ENCODE measurements around the gene LEF1.

LEF1 gene

DNA sequence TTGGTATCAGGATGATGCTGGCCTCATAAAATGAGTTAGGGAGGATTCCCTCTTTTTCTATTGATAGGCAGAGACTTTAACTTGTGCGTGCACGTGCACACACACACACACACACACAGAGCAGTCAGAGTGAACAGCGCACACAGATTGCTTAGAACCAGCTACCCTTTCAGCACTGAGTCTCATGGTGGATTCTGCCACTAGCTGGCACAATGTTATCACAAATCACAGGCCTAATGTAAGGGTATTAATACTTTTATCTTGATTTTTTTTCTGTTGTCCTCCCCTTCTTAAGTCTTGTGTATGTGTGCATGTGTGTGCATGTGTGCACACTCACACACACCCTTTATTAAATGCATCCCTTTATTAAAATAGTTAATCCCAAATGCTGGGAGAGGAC, 125.8 kb downstream of the LEF1 start:
- ATAC-seq, result no peak
- TF ChIP-seq ZFP30 (CRISPR knock-in tag; IDR thresholded peaks at IDR 0.05), result no peak
- TF ChIP-seq BACH2 (CRISPR knock-in tag; IDR thresholded peaks at IDR 0.05; ENCODE audit: borderline replicate concordance), result no peak
- TF ChIP-seq, protein P1, sequence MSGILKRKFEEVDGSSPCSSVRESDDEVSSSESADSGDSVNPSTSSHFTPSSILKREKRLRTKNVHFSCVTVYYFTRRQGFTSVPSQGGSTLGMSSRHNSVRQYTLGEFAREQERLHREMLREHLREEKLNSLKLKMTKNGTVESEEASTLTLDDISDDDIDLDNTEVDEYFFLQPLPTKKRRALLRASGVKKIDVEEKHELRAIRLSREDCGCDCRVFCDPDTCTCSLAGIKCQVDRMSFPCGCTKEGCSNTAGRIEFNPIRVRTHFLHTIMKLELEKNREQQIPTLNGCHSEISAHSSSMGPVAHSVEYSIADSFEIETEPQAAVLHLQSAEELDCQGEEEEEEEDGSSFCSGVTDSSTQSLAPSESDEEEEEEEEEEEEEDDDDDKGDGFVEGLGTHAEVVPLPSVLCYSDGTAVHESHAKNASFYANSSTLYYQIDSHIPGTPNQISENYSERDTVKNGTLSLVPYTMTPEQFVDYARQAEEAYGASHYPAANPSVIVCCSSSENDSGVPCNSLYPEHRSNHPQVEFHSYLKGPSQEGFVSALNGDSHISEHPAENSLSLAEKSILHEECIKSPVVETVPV (CRISPR knock-in tag; IDR thresholded peaks at IDR 0.05), result no peak
- TF ChIP-seq, protein P2, sequence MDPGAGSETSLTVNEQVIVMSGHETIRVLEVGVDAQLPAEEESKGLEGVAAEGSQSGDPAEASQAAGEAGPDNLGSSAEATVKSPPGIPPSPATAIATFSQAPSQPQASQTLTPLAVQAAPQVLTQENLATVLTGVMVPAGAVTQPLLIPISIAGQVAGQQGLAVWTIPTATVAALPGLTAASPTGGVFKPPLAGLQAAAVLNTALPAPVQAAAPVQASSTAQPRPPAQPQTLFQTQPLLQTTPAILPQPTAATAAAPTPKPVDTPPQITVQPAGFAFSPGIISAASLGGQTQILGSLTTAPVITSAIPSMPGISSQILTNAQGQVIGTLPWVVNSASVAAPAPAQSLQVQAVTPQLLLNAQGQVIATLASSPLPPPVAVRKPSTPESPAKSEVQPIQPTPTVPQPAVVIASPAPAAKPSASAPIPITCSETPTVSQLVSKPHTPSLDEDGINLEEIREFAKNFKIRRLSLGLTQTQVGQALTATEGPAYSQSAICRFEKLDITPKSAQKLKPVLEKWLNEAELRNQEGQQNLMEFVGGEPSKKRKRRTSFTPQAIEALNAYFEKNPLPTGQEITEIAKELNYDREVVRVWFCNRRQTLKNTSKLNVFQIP (CRISPR knock-in tag; IDR thresholded peaks at IDR 0.05; ENCODE audit: borderline replicate concordance, low read depth), result no peak
- TF ChIP-seq SNAI2 (CRISPR knock-in tag; IDR thresholded peaks at IDR 0.05), result no peak
- no peak for TF ChIP-seq TOX (CRISPR knock-in tag; IDR thresholded peaks at IDR 0.05; ENCODE audit: borderline replicate concordance)
- no peak for TF ChIP-seq PPARA (CRISPR knock-in tag; IDR thresholded peaks at IDR 0.05; ENCODE audit: borderline replicate concordance)
- TF ChIP-seq ZFP3 (CRISPR knock-in tag; IDR thresholded peaks at IDR 0.05), result no peak
- TF ChIP-seq, protein P3, sequence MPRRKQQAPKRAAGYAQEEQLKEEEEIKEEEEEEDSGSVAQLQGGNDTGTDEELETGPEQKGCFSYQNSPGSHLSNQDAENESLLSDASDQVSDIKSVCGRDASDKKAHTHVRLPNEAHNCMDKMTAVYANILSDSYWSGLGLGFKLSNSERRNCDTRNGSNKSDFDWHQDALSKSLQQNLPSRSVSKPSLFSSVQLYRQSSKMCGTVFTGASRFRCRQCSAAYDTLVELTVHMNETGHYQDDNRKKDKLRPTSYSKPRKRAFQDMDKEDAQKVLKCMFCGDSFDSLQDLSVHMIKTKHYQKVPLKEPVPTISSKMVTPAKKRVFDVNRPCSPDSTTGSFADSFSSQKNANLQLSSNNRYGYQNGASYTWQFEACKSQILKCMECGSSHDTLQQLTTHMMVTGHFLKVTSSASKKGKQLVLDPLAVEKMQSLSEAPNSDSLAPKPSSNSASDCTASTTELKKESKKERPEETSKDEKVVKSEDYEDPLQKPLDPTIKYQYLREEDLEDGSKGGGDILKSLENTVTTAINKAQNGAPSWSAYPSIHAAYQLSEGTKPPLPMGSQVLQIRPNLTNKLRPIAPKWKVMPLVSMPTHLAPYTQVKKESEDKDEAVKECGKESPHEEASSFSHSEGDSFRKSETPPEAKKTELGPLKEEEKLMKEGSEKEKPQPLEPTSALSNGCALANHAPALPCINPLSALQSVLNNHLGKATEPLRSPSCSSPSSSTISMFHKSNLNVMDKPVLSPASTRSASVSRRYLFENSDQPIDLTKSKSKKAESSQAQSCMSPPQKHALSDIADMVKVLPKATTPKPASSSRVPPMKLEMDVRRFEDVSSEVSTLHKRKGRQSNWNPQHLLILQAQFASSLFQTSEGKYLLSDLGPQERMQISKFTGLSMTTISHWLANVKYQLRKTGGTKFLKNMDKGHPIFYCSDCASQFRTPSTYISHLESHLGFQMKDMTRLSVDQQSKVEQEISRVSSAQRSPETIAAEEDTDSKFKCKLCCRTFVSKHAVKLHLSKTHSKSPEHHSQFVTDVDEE (CRISPR knock-in tag; IDR thresholded peaks at IDR 0.05), result no peak
- TF ChIP-seq ZNF565 (CRISPR knock-in tag; conservative IDR thresholded peaks at IDR 0.05; ENCODE audit: low read depth), result no peak
- no peak for TF ChIP-seq OSR1 (CRISPR knock-in tag; IDR thresholded peaks at IDR 0.05)
- no peak for TF ChIP-seq ESRRG (CRISPR knock-in tag; IDR thresholded peaks at IDR 0.05)
- TF ChIP-seq RARB (CRISPR knock-in tag; IDR thresholded peaks at IDR 0.05), result no peak
- TF ChIP-seq, protein P4, sequence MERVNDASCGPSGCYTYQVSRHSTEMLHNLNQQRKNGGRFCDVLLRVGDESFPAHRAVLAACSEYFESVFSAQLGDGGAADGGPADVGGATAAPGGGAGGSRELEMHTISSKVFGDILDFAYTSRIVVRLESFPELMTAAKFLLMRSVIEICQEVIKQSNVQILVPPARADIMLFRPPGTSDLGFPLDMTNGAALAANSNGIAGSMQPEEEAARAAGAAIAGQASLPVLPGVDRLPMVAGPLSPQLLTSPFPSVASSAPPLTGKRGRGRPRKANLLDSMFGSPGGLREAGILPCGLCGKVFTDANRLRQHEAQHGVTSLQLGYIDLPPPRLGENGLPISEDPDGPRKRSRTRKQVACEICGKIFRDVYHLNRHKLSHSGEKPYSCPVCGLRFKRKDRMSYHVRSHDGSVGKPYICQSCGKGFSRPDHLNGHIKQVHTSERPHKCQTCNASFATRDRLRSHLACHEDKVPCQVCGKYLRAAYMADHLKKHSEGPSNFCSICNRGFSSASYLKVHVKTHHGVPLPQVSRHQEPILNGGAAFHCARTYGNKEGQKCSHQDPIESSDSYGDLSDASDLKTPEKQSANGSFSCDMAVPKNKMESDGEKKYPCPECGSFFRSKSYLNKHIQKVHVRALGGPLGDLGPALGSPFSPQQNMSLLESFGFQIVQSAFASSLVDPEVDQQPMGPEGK (CRISPR knock-in tag; IDR thresholded peaks at IDR 0.05; ENCODE audit: borderline replicate concordance), result no peak
- no peak for TF ChIP-seq ZC3H10 (CRISPR knock-in tag; IDR thresholded peaks at IDR 0.05)
- no peak for TF ChIP-seq ISL1 (CRISPR knock-in tag; IDR thresholded peaks at IDR 0.05)

DNA sequence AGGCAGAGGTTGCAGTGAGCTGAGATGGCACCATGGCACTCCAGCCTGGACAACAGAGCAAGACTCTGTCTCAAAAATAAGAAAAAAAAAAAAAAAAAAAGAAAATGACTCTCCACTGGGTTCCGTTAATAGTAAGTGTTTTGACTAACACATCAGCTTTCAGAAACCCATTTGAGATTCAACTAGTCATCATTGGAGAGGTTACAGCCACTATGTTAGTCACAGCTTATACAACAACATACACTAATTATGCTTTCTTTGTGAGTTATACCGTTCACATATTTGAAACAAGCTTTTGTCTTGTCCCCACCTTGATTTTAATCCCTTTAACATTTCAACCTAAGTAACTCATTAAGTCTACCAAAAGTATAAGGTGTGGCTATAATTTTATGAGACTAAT, 130.8 kb downstream of the LEF1 start:
- no peak for ATAC-seq
- no peak for TF ChIP-seq ZNF70 (CRISPR knock-in tag; IDR thresholded peaks at IDR 0.05)
- TF ChIP-seq, protein P5, sequence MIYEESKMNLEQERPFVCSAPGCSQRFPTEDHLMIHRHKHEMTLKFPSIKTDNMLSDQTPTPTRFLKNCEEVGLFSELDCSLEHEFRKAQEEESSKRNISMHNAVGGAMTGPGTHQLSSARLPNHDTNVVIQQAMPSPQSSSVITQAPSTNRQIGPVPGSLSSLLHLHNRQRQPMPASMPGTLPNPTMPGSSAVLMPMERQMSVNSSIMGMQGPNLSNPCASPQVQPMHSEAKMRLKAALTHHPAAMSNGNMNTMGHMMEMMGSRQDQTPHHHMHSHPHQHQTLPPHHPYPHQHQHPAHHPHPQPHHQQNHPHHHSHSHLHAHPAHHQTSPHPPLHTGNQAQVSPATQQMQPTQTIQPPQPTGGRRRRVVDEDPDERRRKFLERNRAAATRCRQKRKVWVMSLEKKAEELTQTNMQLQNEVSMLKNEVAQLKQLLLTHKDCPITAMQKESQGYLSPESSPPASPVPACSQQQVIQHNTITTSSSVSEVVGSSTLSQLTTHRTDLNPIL (CRISPR knock-in tag; IDR thresholded peaks at IDR 0.05; ENCODE audit: low read depth), result no peak
- TF ChIP-seq ZFP30 (CRISPR knock-in tag; IDR thresholded peaks at IDR 0.05), result no peak
- TF ChIP-seq ISL1 (CRISPR knock-in tag; IDR thresholded peaks at IDR 0.05), result no peak
- TF ChIP-seq ZNF565 (CRISPR knock-in tag; conservative IDR thresholded peaks at IDR 0.05; ENCODE audit: low read depth), result no peak
- no peak for TF ChIP-seq ARNTL (CRISPR knock-in tag; IDR thresholded peaks at IDR 0.05; ENCODE audit: borderline replicate concordance, low read depth)
- no peak for TF ChIP-seq ZNF8 (CRISPR knock-in tag; IDR thresholded peaks at IDR 0.05)
- no peak for TF ChIP-seq TCF4 (CRISPR knock-in tag; IDR thresholded peaks at IDR 0.05; ENCODE audit: borderline replicate concordance)
- TF ChIP-seq, protein P3 (CRISPR knock-in tag; IDR thresholded peaks at IDR 0.05), result no peak
- TF ChIP-seq PPARA (CRISPR knock-in tag; IDR thresholded peaks at IDR 0.05; ENCODE audit: borderline replicate concordance), result no peak
- TF ChIP-seq ZFP3 (CRISPR knock-in tag; IDR thresholded peaks at IDR 0.05), result no peak
- TF ChIP-seq CSDC2 (CRISPR knock-in tag; IDR thresholded peaks at IDR 0.05), result no peak
- no peak for TF ChIP-seq RARB (CRISPR knock-in tag; IDR thresholded peaks at IDR 0.05)
- TF ChIP-seq ZC3H10 (CRISPR knock-in tag; IDR thresholded peaks at IDR 0.05), result no peak
- no peak for TF ChIP-seq OSR1 (CRISPR knock-in tag; IDR thresholded peaks at IDR 0.05)
- TF ChIP-seq, protein P2 (CRISPR knock-in tag; IDR thresholded peaks at IDR 0.05; ENCODE audit: borderline replicate concordance, low read depth), result no peak
- TF ChIP-seq SNAI2 (CRISPR knock-in tag; IDR thresholded peaks at IDR 0.05), result no peak
- no peak for TF ChIP-seq BACH2 (CRISPR knock-in tag; IDR thresholded peaks at IDR 0.05; ENCODE audit: borderline replicate concordance)
- TF ChIP-seq, protein P4 (CRISPR knock-in tag; IDR thresholded peaks at IDR 0.05; ENCODE audit: borderline replicate concordance), result no peak

Data from SK-N-SH treated with all-trans-retinoic acid at 6 μM for 48 hours (cell line).